Stimulated activated CD8-positive, alpha-beta memory T cell treated with anti-CD3 and anti-CD28 coated beads, Interleukin-7, amount 100 ng/mL, for 1 hour (primary cell): ENCODE measurements around the gene CYB5RL.
"Not testable (repeated sequence)": the region's sequence is repeated elsewhere in the genome, so short reads cannot be mapped to it uniquely, and the experiment has no call there.

Experiments
- DNase-seq, 2 donors: peaks; one replicate each; pipeline ENCODE4 v3.0.0-alpha.2; 2020; ENCODE audit warnings: low read depth in 2 of 2

Gene CYB5RL

DNA sequence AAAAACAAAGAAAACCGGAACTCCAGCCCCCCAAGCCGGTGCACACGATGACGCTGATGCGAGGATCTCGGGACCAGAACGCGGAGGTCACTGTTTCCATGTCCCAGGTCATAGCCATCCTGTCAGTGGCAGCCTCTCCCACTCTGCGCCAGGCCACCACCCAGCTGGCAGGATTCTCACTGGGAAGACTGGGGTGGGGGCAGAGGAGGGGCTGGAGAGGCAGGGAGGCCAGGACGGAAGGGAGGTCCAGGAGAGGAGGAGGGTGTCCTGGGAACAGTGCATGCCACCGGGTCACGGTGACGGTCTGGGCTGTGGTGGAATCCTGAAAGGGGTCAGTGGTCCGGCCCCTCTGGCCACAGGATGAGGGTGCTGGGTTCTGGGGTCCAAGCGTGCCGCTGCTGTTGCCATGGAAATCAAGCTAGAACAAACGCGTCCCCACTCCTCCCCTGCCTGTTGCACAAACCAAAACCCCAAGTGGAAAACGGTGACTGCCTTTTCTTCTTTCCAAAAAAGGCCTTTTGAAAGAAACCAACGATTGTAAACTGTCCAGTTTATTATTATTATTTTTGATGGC lies 26.2 kb upstream of the CYB5RL start:
- DNase-seq = no peak

DNA sequence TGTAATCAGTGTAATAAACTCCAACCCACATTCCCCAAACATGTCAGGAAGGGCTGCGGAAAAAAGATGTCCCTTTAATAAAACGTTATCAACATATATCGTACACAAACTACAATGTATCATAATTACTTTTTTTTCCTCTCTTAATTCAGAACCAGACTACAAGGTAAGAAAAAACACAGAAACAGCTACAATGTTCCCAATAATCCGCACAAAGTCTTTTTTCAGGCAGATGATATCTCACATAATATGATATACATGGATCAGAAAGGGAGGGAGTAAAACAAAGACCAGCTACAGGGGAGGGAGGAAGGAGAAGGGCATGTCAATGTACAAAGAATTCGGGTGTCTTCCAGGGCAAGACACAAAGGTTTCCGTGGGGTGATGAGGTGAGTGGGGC lies 25.5 kb upstream of the CYB5RL start:
- DNase-seq = no peak

DNA sequence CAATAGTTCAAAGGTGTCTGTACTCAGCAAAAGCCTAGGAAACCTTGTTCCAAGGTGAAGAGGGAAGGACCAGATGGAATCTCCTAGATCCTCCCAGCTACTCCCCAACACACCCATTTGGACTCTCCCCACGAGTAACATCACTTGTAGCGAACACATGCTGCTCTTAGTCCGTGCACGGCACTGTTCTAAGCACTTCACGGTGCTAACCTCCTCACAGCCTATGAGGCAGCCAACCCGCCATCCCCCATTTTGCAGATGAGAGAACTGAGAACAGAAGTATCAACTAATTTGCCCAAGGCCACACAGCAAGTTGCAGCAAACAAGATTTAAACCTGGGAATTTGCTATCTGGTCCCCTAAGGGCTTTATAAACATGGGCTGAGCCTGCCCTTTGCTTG lies 24.4 kb upstream of the CYB5RL start:
- no peak for DNase-seq

DNA sequence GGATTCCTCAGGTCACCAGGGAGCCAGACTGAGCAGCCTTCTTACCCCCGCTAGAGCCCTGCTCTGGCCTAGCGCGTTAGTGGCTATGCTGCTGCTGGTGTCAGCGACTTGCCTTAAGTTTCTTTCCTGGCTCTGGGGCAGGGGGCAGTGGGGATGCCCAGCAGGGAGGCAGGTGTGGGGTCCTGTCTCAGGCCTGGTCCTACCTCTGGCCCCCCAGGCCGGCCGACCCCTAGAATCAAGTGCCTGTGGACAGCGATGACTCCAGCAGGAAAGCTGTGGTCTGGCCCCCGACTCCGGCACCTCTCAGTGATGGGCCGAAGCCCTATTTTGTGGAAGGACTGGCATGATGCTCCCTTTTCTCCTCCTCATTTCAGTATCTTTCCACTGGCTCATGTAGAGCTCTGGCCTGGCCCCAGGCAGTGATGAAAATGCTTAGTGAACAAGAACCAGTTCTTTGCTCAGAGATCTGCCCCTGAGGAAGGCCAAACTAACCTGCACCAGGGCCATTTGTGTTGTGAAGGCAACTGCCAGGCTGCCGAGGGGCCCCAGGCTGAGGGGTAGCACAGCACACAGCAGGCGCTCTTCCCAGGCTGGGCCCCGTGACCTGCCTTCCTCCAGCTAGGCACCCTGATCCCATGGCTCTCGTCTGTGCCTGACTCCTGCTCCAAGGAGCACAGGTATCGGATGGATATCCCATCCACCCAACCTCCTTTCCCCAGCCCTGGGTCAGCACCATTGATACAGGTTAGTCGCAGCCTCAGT lies 23.8 kb upstream of the CYB5RL start:
- DNase-seq = no peak

DNA sequence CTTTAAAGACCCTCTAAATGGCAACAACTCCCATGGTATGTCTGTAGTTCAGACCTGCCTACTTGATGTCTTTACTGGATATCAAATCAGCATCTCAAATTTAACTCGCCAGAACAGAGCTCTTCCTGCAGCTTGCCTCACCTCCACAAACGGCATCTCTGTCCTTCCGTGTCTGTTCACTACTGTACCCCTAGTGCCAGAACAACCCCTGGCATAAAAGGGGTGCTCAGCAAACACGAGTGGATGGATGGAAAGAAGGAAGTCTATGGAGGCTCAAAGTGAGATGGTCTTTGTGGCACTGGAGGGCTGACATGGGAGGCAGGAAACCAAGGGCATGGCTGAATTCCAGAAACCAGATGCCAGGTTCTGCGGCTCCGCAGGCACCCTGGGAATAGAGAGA lies 22.9 kb upstream of the CYB5RL start:
- no peak for DNase-seq

DNA sequence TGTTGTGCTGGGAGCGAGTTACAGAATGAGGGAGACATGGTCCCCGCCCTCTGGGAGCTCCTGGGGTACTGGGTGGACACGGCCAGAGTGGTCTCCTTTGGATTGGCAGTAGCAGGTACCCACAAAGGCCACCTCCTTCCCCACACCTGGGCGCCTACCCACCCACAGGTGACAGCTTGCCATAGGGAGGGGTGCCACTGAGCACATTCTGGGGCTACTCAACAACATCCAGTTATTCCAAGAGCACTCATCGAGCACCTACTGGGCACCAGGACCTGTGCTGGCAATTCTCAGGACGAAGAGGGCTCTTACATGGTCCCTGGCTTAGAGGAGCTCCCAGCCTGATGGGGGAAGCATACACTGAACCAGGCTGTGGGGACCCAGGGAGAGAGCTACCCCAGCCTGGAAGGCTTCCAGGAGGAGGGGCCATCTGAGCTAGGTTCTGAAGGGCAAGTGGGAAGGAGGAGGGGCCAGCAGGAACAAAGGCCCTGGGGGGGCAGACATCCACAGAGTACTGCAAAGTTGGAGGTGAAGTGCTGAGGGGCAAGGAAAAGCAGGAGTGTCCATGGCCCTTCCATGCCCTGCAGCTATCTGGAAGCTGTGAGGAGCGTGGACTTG lies 22.1 kb upstream of the CYB5RL start:
- DNase-seq = no peak

DNA sequence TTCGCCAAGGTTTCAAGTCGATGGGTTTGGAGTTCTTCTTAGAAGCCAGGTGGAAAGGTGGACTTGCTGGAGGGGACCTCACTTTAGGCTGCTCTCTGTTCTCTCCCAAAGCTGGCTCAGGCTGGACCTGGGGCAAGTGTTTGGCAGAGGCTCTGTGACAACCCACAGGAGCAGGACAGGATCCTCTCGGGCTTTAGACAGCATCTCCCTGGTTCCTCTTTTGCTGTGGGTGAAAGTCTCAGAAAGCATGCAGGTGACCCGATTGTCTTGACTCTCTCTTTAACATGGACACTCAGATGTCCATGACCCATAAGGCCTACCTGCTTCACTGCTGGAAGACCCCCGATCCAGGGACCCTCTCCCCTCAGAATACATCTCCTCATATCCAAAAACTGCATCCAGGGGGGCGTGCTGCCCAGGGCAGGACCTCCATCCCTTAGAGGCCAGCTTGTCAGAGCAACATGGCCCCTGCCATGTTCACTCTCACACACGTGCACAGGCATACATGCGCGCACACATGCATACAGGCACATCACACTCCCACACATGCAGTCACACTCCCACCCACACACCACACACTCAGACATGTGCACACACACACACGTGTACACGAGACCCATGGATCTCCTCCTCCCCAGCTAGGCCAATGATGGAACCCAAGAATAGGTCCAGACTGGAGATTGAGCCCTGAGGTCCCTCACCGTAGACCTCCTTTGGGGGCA lies 21.4 kb upstream of the CYB5RL start:
- no peak for DNase-seq

DNA sequence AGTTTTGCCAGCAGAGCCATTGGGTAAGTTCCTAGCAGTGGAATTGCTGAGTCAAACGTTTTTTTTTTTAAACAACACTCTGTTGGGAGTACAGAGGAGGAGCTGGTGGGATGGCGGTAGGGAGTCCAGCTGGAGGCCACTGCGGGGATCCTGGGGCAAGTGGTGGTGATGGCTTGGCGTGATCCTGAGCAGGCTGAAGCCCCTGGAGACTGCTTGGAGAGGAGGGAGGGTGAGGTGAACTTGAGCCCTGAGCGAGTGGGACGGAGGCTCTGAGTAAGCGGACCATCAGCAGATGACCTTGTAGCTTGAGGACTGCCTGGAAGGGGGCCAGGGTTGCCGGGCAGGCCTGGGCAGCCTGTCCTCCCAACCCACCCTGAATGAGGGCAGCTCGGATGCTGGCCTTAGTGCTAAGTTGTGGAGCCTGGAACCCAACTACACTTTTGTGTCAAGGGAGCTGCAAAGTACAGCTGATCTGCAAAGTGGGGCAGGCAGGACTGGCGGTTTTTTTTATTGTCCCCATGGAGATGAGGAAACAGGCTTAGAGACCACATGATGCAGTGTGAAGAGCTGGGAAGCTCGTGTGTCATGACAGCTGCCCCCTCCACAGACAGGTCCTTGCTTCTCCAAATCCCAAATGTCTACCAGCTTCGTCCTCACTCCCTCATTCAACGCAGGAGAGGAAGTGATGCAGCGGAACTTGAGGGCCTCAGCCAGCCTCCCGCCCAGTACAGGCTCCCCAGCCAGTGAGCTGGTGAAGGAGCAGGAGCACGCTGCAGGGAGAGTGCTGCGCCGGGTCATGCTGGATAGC lies 20.4 kb upstream of the CYB5RL start:
- no peak for DNase-seq

DNA sequence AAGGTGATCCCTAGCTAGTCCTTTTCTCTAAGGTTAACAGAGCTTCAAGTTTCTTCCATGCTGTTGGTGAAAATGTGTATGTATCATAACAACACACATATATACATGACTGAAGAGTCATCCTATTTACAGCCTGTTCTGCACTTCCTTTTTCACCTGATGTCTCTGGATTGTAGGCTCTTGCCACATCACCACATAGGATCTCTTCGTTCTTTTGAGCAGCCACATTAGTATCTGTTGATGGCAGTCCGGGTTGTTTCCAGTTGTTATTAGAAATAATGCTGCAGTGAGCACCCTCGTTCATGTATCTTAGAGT lies 19.8 kb upstream of the CYB5RL start:
- DNase-seq = no peak

DNA sequence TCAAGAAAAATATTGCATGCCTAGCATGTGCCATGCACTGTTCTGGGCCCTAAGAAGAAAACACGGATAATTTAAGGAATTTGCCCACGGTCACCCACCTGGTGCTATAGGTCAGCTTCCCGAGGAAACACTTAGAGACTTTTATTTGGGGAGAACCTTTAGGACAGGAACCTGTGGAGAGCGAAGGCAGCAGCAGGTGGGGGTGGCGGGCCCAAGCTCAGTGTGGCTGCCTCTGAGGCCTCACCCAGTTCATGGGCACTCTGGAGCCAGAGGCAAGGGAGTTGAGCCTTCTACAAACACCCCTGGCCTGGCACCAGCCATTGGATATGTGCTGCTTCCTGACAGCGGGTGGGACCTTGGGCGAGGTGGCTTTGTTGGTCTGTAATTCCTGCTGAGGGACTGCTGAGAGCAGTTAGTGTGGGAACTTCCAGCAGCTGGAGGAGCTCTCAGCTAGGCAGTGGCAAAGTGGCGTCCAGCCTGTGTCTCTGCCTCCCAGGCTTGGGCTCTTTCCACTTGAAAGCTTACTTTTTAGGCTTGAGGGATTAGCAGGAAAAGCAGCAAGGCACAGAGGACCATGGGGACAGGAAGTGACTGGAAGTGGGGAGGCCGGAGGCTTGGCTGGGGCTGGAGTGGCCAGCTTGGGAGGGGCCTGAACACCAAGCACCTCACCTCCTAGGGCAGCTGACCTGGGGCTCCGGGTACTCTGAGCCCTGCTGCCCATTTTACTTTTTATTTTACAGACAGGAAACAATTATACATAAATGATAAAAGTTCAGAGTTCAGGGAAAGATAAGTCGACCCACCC lies 19.3 kb upstream of the CYB5RL start:
- no peak for DNase-seq

DNA sequence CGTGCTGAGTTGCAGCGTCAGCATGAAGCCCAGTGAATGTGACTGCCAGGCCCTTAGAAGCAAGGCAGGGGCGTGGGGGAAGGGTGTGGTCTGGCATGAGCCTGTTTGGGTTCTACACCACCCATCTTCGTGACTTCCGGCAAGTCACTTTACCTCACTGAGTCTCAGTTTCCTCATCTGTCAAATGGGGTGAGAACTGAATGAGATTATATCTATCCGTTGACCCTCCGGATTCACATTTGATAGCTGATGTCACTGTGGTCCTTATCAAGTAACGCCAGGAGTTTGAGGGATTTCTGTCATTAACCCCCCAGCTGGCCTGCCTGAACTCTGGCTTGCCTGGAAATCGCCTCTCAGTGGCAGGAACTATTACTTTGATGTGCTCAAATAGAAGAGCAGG lies 15.7 kb upstream of the CYB5RL start:
- DNase-seq = no peak

DNA sequence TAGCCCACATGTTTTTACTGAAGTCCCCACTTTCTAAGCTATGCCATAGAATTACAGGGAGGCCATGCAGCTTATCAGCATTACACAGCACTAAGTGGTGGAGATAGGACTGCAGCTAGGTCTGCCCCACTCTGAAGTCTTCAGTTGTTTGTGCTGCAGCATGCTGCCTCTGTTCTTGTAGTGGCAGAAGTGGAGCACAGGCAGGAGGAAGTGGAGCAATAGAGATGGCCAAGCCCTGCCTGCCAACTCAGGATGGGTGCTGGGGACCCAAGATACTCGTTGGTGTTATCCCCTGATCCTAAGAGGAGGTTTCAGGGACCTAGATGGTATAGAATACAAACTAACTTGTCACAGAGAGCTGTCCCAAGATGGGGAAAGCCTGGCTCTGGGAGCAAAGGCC lies 13.0 kb upstream of the CYB5RL start:
- no peak for DNase-seq

DNA sequence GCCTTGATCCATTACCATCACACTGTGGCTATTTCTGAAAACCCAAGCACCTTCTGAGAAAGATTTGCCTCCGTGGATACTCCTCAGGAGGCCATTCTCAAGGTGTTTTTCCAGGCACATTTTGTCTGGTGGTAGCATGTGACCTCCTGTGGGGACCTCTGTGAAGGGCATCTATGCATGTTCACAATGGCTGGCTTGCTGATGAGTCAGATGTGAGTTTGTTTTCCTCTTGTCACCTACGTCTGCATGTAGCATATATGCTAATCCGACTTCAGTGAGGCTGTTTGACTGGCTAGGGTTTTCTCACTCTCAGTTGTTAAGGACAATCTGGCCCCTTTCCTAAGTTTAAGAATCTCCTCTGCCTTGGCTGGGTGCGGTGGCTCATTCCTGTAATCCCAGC lies 8.1 kb upstream of the CYB5RL start:
- DNase-seq = not testable (repeated sequence)

DNA sequence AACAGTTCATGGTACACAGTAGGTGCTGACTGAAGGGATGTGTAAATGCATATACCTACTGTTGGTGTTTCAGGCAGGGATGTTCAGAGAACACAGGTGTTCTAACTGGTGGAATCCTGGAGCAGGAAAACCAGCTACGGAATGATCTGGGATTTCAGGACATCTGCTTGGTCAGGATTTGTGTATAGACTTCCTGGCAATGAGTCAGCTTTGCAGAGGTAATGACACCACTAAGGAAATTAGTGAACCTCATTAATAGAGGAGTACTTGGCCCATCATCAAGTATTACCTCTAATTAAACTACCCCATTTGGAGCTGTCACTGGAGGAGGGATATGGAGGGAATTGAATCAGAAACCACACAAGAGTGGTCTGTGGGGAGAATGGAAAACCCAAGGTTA lies 7.5 kb upstream of the CYB5RL start:
- DNase-seq = no peak

DNA sequence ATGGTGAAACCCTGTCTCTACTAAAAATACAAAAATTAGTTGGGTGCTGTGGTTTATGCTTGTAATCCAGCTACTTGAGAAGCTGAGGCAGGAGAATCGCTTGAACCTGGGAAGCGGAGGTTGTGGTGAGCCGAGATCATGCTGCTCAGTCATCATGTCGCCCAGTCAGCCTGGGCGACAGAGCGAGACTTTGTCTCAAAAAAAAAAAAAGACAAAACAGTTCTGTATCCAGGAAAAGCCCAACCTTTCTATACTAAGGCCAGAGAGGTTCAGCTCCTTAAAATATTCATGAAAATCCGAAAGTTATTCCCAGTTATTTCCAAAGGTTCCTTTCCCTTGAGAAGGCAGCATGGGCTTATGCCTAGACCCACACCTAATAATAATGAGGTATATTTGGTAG lies 4.4 kb upstream of the CYB5RL start:
- DNase-seq = no peak

DNA sequence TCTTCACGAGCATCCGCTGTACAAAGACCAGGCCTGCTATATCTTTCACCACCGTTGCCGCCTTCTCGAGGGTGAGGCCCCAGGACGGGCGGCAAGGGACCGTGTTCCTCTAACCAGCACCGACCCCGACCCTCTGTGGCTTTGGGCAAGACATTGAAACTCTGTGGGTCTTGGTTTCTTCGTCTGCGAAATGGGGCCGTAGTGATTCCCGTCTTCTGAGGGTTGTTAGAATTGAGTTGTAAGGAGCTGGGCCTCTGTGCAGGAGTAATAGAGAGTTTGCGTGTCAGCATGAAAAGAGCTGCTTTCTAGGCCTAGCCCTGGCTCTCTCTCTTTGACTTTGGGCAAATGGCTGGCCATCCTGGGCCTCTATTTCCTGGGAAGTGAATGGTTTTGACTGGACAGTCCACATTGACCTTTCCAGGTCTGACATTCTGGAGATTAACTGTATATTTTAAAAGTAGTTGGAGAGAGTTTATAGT lies 728 bp upstream of the CYB5RL start:
- DNase-seq = no peak

DNA sequence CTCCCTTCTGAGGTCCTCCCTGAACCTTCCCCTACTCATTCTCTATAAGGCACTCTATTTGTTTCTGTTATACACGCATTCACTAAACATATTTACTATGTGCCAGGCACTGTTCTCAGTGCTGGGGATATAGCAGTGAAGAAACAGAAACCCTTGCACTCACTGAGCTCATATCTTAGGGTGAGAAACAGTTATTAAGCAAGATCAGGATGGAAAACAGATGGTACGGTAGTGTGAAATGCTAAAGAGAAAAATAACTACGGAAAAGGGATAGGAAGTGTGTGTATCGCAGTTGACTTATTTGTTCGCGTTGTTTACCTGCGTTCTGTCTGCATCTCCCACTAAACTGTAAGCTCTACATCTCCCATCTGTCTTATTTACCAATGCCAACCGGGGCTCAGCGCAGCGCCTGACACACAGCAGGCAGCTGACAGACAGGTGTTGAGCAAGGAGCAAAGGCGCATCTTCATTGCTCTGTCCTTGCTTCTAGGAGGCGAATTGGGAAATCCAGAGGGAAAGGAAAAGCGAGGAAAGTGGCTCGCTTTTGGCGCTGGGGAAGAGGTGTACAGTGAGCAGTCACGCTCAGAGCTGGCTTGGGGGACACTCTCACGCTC lies 572 bp downstream of the CYB5RL start:
- no peak for DNase-seq

DNA sequence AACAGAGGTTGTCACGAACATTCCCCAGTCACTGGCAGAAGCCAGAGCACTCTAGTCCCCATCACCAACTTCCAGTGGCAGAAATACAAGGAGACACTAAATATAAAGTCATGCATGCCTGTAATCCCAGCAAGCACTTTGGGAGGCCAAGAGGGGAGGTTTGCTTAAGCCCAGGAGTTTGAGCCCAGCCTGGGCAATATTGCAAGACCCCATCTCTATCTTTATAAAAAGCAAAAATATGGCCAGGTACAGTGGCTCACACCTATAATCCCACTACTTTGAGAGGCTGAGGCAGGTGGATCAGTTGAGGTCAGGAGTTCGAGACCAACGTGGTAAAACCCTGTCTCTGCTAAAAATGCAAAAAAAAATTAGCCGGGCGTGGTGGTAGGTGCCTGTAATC lies 6.4 kb downstream of the CYB5RL start:
- DNase-seq = no peak

DNA sequence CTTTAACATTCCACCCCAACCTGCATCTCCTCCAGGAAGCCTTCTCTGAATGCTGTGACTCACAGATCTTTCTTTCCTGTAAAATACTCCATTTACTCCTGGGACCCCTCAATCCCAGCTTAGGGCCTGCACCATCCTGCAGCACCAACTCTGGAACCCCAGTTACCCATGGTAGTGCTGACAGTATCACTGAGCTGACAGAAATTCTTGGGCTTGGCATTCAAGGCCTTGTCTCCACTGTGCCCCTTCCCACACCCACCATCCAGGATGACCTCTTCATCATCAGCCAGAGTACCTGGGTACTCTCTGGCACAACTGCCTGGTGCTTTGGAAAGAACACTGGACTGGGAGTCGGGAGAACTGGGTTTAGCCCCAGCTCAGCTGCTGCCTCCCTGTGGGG lies 8.3 kb downstream of the CYB5RL start:
- DNase-seq = no peak

DNA sequence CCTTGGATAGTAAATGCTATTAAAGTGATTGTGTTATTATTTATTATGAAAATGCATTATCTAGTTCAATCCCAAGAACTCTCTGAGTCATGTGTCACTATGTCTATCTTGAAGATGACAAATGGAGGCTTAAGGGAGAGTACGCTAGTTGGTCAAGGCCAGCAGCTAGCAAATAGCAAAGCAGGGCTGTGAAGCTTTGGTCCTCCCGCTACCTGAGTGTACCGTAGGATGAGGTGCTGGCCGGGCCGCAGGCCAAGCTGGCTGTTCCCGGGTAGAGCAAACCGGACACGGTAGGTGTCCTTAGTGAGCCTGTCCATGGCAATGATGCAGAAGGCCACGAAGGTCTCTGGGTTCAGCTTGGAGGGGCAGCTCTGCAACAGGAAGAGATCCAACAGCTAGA lies 9.3 kb downstream of the CYB5RL start:
- no peak for DNase-seq

DNA sequence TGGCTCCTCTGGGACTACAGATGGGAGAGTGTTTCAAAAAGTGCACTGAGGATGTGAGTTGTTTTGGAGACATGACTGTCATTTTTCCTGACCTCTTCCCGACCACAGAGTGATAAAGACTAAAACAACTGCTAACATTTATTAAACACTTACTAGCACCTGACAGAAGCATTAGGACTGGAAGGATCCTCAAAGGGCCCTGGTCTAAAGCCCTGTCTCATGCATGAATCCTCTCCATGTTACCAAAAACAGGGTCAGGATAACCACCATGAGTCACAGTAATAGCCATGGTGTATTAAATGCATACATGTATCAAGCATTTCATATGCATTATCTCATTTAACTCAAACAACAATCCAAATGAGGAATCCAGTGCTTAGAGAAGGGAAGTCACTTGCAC lies 11.5 kb downstream of the CYB5RL start:
- no peak for DNase-seq
